ENCODE measurements around the gene INO80E.

- TF ChIP-seq CTCF (IDR thresholded peaks at IDR 0.05; ENCODE audit: control extremely low read depth in 1 of 3, insufficient read depth in 1 of 3, low read depth in 1 of 3, low read length in 3 of 3) (peak in 2 of 3 experiments; percentile 3 to 18; a peak in 2 of 4 replicates), POLR2A (IDR thresholded peaks at IDR 0.05; ENCODE audit: control extremely low read depth in 1 of 2, low read depth in 2 of 2, low read length in 2 of 2) (no peak), EZH2 (IDR thresholded peaks at IDR 0.05; ENCODE audit: low read depth, low read length, severe bottlenecking) (no peak), TAF1 (IDR thresholded peaks at IDR 0.05; ENCODE audit: low read depth, low read length) (no peak), SP4 (IDR thresholded peaks at IDR 0.05; ENCODE audit: low read length) (no peak), YY1 (IDR thresholded peaks at IDR 0.05; ENCODE audit: low read depth, low read length) (no peak), CBX5 (IDR thresholded peaks at IDR 0.05; ENCODE audit: low read depth, low read length) (no peak), HDAC2 (IDR thresholded peaks at IDR 0.05; ENCODE audit: borderline replicate concordance in 1 of 2, low read depth in 2 of 2, low read length in 2 of 2) (no peak), CEBPB (IDR thresholded peaks at IDR 0.05; ENCODE audit: low read depth, low read length) (no peak), RBBP5 (IDR thresholded peaks at IDR 0.05; ENCODE audit: borderline replicate concordance, low read depth, low read length) (no peak), BRCA1 (IDR thresholded peaks at IDR 0.05; ENCODE audit: low read depth, low read length) (no peak)
Measured at GRCh38 chr16:30031477-30031918, 35.5 kb downstream of the INO80E start.
